Neuron (in vitro differentiated cells): ENCODE results near the gene ELF1.
"Not testable (repeated sequence)": the region's sequence is repeated elsewhere in the genome, so short reads cannot be mapped to it uniquely, and the experiment has no call there.

Source experiments
- H2AFZ ChIP-seq: one replicate; pipeline ENCODE4 v1.6.1; 2013; ENCODE audit warnings: low read depth, mild to moderate bottlenecking, inconsistent platforms, low read length, moderate library complexity
- H3K27me3 ChIP-seq: one replicate; pipeline ENCODE4 v1.6.1; 2013; ENCODE audit warnings: low read length; ENCODE audit not compliant: insufficient read depth
- H3K36me3 ChIP-seq: one replicate; pipeline ENCODE4 v1.6.1; 2013; ENCODE audit warnings: low read length; ENCODE audit not compliant: insufficient read depth
- H3K4me1 ChIP-seq: one replicate; pipeline ENCODE4 v1.6.1; 2013; ENCODE audit warnings: low read length; ENCODE audit not compliant: insufficient read depth
- H3K4me3 ChIP-seq: 2 replicates; pipeline ENCODE4 v1.5.1; 2013; ENCODE audit warnings: mild to moderate bottlenecking, low read length, moderate library complexity
- H3K9me3 ChIP-seq: one replicate; pipeline ENCODE4 v1.6.1; 2013; ENCODE audit warnings: low read length

The ELF1 gene

GRCh38 chr13:40893573-40893972 lies 125.5 kb downstream of the ELF1 start:
- not testable (repeated sequence) for H3K4me3 ChIP-seq, H3K4me1 ChIP-seq, H2AFZ ChIP-seq, H3K9me3 ChIP-seq, H3K27me3 ChIP-seq, H3K36me3 ChIP-seq

DNA sequence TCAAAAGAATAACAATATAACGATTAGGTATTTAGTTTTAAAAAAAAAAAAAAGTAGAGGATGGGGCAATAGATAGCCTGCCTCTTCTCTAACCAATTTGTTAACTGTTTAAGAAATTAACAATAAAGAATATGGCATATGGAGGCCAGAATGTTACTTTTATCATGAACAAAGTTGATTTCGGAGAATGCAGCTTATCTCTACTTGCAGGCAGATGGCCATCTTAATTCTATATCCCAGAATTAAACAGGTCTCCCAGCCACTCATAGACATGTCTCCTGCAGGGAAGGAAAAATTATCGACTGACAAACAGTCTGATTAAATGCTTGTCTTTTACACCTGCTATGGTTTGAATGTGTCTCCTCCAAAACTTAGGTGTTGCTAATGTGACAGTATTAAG lies 133.1 kb downstream of the ELF1 start:
- Histone ChIP-seq H2AFZ (no peak overlapping the region), H3K36me3 (no peaks in the 10 kb centered on the region), H3K4me1 (no peaks in the 10 kb centered on the region), H3K9me3 (no peaks in the 10 kb centered on the region), H3K4me3 (no peak overlapping the region), H3K27me3 (no peaks in the 10 kb centered on the region)

DNA sequence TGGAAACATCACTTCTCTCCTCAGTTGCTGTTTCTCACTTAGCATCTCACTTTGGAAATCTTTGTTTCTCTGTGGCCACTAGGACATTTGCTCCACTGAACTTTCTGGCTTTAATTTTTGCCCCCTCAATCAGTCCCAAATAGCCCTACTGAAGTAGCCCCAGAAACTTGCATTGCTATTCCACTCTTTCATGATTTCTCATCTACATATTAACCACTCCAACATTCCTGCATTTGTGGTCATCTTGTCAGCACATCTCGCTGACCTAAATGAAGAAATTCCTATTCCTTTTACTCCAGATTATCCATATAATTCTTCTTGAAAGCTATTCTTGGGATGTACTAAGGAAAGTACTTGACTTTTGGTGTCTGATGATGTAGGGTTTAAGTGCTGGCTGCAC lies 134.9 kb downstream of the ELF1 start:
- H3K9me3 ChIP-seq = peaks cover 10% of the 10 kb centered on the region
- not testable (repeated sequence) for H3K36me3 ChIP-seq, H3K4me1 ChIP-seq, H3K4me3 ChIP-seq, H2AFZ ChIP-seq, H3K27me3 ChIP-seq
